Measurements from ENCODE around the gene ARHGAP6.

The ARHGAP6 gene

DNA sequence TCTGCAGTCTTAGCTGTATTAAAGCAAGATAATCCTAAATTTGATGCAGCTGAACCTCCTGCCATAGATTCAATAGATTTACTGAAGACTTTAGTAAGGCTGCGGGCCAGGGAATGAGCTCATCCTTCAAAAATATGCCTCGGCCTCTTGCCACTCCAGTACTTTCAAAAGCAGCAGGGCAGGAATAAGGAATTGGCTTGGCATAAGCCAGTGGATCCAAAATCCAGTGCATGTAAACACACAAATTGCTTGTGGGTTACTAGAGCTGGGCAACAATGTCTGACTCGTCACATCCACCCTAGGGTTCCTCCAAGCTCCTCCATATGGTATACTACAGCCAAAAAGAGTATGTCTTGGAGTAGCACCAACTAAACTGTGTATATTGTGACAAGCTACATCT lies 207.6 kb downstream of the ARHGAP6 start:
- DNase-seq: no peak

DNA sequence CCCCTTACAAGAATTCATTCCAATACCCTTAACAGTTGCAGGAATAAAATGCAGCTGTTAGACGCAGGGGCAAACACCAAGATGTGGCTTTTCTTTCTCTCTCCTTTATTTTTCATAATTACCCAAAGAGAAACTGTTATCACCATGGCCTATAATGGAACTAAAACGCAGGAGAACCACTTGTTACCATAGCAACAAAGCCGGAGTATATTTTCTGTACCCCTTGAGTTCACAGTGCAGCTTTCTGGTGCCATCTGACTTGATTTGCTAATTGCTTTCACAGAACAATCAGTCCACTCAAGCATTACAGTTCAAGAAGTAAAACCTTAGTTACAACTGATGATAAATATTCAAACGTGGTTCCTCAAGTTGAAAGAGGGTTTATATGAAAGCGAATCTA lies 214.6 kb downstream of the ARHGAP6 start:
- DNase-seq: no peak

DNA sequence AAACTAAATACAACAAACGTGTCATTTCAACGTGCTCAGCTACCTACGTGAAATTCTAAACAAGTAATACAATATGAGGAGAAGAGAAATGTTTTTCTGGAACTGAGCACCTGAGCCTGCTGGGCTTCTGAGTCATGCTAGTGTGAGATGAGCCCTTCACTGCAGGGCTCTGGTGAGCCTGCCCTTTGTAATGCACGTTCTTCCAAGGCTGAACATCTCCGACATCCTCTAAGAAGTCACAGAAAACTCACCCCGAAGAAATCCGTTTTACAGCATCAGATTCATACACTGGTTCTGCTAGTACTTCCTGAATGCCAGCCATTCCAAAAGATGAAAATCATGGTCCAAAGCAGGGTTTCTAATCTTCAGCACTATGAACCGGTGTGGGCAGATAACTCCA lies 215.4 kb downstream of the ARHGAP6 start:
- DNase-seq: no peak

DNA sequence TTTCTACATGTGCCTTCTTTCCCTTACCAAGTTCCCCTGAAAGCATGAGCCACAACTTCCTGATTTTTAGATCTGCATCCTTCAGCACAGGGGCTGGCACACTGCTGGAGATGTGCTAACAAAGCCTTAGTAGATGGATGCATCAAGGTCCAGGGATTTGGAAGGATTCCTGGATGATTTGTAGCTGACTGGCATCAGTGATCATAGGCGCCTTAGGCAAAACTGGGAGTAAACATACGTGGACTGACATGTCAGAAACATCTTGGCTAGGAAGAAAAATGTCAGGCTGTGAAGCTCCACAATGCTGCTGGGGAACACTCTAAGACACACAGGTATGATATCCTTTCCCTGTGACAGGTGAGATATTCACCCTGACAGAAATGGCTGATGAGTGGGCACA lies 216.1 kb downstream of the ARHGAP6 start:
- DNase-seq: no peak

DNA sequence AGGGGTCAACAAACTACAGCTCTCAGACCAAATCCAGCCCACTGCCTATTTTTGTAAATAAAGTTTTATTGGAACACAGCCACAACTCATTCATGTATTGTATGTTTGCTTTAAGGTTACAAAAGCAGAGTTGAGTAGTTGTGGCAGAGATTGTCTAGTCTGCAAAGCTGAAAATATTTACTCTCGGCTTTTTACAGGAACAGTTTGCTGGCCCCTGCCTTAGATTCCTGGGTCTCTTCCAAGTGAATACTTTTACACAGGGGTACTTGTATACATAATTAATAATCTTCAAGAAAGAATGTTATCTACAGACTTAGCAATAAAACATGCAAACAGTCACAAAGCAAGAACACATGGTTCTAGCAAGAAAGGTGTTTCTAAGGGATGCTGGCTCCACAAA lies 218.3 kb downstream of the ARHGAP6 start:
- DNase-seq: no peak

DNA sequence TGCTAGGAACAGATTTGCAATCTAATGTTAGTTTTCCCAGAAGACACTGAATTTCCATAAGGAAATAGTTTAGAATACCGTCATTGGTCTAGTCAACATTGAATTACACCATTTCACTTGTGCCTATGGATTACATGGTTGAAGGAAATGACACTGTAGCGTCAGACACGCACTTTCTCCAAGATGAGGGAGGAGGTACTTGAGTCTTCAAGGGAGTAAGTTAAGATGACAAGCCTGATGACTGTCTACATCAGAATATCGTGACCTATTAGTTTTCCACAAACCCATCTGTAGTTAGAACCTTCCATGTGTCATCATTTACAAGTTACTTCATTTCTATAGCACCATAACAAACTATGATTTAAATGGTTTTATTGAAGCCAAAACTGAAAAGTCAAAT lies 218.8 kb downstream of the ARHGAP6 start:
- no peak for DNase-seq

DNA sequence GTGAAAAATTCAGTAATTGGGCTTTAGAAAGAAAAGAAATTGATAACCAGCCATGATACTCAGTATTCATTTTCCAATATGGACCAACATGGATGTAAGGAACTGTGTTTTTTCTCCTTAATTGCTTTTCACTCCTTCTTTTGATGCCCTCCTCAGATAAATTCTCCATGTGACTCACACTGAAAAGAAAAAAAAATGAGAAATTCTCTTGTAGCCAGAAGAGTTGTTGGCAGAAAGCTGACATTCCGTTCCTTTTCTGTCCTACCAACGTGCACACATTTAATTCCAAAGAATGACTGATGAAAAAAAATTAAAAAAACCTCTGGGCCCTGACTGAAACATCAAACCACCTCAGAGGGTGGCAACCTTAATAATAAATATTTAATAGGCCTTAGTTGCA lies 219.4 kb downstream of the ARHGAP6 start:
- DNase-seq: no peak

DNA sequence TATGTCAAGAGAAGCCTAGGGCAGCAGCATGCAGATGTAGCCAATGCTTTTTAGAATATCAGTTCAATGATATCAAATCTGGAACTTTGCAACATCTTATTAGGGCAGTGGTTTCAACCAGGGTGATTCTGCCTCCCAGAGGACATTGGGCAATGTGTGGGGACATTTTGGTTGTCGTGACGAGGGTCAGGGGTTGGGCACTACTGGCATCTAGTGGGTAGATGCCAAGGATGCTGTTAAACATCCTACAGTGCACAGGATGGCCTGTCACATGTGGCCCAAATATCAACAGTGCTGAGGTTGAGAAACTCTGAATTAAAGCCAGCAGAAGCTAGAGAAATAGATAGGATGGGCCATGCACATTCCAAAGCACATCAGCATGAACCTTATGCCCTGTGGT lies 220.2 kb downstream of the ARHGAP6 start:
- no peak for DNase-seq

DNA sequence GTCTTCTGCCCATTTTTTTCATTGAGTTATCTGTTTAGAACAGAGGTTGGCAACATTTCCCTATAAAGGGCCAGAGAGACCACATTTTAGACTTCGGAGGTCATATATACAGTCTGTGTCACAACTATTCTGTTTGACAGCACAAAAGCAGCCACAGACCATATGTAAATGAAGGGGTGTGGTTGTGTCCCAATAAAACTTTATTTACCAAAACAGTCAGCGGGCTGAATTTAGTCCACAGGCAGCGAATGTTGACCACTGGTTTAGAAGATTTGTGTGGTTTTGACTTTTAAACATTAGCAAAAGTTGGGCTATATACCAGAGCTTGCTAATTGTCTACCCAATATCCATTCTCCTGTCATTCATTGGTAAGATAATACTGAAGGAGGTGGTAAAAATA lies 221.7 kb downstream of the ARHGAP6 start:
- DNase-seq: no peak

DNA sequence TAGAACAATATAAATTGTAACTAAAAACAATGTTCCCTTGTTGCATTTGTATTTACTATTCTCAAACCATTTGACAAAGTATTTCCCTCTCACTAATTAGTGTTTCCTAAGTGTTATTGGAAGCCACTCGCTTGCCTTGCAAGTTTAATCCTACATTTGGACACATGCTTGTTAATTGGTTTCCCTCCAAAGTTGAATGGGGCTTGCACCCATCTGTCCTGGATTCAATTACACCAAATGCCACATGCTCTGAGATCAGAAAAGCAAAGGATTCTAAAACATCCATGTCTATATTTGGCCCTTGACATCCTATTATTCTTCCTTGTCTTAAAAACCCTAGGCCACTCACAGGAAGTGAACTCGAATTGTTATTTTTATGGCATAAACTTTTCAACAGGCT lies 225.9 kb downstream of the ARHGAP6 start:
- no peak for DNase-seq

DNA sequence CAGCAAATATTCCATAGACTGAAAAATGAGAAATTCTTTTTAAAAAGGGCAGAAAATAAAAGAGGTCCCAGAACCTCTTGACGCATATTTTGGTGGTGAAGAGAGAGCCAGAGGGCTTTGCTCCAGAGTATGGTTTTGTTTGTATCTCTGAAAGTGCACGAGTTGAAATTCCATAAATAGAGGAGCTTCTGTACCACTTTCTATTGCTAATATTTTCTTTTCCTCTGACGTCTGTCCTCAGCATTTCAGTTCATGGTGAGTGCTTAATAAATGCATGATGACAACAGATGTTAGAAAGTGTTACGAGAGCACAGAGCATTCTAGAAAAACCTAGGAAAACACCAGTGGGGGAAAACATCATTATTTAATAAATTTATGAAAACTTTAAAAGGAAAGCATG lies 227.0 kb downstream of the ARHGAP6 start:
- DNase-seq: no peak

DNA sequence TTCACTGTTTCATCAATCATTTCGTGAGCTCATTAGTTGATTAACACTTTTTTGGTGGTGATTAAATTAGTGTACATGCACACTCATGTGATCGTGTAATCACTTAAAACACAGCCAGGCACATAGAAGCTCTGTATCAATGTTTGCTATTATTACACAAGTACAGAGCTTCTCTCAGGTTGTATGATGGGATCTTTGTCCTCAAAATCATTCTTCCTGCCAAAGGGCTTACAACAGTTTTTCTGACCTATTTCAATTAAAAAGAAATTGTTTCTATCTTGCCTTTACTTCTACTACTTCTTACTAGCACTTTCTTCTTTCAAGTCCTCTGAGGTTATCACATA lies 227.4 kb downstream of the ARHGAP6 start:
- DNase-seq: no peak

DNA sequence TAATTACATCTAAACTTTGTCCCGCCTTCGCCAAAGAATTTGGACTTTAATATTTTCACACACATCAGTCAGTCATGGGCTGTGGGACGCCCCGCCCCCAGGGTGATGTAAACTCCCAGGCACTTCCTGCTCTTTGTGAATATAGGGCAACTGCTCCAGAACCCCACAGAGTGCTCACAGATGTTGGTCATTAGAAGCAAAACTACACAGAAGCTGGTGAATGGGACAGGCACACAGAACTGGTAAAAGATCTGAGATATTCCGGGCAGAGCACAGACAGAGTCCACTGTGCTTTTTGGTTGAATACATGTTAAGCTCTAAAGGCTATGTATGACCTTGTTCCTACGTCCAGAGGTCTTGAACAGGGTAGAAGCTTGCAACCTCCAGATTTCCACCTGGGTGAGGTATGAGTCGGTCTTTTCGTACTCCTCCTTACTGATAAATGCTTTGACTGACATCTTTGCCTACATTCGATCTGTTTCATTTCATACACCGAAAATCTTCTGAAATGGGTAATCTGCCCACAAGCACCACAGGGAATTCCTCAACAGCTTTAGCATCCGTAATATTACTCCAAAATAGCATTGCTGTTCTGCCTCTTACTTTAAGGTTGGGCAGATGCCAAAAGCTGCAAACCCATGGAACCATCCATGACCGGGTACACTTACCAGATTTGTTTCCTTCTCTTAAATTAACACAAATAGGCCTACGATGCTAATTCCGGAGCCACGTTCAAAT lies 227.9 kb downstream of the ARHGAP6 start:
- no peak for DNase-seq

DNA sequence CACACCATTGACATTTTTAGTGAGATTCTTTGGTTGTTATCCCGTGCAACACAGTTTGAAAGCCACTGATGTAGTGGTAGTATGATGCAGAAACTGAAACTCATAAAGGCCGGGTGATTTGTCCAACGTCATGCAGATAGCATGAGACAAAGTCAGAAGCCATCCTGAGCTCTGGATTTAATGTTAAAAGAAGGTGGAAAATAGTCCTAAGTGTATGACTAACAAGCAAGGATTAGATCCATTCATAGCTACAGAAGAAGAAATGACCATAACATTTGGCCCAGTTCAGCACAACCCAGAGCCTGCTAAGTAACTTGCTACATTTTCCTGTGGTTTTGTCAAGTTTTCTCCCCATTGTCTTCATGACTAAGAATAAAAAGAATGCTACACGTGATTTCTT lies 230.2 kb downstream of the ARHGAP6 start:
- DNase-seq: no peak

DNA sequence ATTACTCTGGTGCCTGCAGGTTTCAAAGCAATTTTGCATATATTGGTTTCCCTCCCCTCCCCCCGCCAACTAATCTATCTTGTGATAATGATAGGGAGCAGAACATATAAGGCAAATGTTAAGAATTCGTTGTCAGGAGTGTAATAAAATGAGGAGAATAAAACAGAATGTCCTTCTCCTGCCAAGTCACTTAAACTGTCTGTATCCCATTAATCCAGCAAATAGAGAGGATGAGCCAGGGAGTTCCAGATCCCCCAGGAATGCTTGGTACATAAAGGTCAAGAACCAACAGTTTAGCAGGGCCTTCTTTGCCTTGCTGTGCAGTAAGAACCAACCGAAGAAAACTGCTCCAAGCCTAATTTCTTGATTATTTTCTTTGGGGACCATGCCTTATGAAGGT lies 231.1 kb downstream of the ARHGAP6 start:
- DNase-seq: no peak

DNA sequence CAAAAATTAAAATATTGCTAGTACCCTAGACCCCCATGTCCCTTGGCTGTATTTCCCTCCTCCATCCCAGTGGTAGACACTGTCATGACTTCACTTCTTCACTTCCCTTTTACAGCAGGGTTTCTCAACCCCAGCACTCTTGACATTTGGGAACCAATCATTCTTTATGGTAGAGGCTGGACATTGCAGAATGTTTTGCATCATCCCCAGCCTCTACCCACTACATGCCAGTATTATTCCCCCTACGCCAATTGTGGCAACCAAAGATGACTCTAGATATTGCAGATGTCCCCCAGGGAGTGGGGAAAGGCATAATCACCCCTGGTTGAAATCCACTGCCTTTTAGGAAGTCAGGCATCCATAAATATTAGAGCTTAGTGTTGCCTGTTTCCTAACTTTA lies 233.9 kb downstream of the ARHGAP6 start:
- DNase-seq: no peak

DNA sequence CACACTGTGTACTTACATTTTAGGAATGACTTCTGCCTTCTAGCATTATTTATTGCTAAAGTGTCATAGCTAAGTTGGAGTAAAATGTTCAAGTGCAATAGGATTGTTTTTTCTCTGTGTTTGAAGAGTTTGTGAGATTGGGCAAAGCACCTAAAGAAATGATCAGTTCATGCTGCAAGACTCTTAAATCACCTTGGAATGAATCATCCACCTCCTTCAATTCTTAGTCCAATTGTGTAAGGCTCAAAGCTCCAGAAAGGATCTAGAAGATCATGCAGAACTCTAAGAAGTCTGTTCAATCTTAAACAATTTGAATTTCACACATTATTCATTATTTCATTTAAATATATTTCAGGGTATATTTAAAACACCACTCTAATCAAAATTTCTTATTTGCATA lies 235.4 kb downstream of the ARHGAP6 start:
- no peak for DNase-seq

DNA sequence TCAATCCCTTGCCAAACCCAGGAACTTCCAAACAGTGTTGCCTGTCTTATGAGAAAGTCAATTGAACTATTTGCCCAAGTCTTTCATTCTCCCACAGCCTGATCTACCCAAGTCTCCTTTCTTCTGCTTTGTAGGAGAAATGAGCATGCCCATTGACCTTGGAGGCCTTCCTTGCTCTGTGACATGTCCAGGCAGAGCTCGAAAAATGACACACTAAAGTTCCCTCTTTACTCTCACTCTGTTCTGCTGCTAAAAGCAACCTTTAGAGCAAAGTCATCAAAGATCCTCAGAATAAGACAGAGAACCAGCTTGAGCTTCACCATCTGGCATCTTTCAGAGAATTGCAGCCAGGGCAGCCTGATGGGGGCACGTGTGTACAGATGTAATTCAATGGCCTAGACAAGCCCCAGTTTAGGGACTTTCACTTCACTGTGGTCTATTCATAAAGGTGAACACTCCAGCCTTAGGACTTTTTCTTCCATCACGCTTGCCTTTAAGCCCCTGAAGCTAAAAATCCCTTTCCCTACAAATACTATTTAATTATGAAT lies 236.1 kb downstream of the ARHGAP6 start:
- DNase-seq: no peak

DNA sequence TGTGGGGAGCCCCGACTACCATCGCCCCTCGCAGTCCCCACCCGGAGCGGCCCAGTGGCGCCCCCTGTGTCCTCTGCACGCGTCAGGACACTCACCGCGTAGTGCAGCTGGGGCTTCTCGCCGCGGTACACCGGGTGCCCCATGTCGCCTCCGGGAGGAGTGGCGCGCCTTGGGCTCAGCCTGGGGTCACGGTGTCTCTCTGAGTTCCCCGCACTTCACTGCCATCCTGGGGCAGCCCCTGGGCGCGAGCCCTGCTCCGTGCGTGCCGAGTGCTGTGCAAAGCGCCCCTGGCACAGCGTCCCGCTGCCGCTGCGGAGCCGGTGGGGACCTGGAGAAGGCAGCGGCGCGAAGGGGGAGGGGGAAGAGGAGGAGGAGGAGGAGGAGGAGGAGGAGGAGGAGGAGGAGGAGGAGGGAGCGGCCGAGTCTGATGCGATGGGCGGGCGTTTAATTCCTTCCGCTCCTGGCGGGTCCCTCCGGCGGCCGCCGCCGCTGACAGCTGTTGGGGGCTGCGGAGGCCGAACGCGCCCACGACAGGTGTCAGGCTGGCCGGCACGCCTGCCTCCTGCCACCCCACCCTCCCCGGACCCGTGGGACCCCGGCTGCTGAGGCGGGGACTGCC lies 238.2 kb downstream of the ARHGAP6 start:
- no peak for DNase-seq

DNA sequence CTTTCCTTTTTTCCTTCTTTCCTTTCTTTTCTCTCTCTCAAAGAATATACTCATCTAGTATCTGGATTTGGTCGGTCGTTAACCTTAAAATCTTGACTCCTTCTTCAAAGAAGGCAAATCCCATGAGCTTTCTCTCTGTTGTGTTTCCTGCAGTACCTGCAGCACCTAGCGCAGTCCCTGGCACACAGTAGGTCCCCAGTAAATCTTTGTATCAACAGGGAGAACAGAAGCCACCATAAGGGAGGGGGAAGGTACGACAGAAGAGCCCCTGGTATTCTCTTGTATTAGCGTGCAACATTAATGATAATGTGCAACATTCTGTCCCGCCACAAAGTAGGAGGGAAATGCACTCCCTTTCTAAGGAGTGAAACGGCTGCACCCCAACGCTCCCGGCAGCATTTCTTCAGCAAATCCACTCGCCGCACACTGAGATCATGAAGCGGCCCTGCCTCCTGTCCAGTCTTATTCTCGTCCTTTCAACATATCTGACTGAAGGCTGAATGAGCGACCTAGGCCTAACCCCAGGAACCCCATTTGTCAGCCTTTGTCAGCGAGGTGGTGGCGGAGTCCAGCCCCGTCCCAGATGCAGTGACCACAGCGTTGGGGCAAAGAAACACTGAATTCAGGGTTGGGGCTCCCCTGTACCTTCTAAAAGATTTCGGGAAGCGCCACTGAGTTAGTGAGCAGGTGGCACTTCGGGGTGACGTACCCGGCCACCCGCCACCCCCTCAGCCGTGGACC lies 238.8 kb downstream of the ARHGAP6 start:
- no peak for DNase-seq

DNA sequence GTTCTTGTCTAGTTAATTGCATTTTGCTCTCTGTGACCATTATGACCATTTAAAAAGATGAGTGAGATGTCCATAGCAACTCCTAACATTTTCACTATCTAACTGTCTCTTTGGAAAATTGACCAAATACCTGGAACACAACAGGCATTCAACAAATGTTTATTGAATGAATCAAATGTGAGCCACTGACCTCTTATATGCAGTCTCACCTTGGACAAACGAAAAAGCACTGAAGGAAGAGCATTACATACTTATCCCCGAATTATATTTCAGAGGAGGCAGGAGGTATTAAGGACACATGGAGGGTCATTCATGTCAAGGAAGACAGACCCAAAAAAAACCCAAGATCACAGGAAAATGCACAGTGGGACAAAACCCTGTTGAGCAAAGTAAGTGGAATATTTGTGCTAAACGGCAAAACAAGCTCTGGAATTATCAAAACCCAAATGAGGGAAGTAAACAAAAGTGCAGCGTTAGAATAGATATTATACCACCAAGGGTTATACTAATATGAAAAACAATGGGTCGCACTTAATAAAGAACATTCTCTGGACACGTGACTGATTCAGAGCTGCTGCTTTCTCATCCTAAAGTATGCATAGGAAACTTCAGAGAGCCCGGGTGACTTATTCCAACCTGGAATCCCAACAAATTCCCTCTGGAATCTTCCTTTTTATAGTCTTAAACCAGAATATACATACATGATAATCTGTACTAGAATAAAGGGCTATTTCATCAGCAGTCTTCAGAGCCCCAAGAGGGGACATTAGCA lies 240.6 kb downstream of the ARHGAP6 start:
- no peak for DNase-seq

DNA sequence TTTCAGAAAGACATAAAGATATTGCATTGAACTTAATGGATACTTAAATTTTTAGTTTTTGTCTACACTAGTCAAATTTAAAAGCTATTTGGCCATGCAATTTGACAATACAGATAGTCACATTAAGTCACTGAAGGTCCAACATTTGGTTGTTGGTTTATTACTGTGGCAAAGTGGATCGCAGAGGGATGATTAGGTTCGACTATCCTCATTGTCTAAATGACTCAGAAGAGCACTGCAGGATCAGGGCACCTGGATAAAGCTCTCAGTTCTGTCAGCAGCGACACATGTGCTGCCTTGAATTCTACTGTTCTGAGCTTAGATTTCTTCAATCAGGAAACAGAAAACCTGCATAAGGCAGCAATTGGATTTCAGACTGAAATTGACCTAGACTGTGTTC lies 241.8 kb downstream of the ARHGAP6 start:
- no peak for DNase-seq

DNA sequence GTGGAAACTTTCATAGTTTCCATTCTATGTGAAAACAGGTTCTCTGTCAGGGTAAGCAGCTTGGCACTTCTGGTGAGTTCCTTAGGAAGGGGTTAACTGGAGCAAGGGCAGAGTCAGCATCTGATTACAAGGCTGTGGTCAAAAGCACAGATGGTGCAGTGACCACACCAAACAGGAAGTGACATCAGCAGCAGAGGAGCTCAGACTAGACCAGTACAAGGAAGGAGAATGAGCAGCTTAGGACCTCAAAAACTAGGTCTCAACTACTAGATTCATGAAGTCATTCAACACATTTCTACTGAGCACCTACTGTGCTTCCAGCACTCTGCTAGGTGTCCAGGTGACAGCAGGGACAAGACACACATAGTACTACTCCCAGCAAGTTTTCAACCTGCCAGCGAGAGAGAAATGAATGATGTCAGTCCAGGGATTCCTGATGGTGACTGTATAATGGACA lies 242.3 kb downstream of the ARHGAP6 start:
- no peak for DNase-seq
